SKM-1 treated with dmso at 0.1 percent for 144 hours (cell line): Measurements from ENCODE around the gene INVS.
"Not testable (repeated sequence)": the region's sequence is repeated elsewhere in the genome, so short reads cannot be mapped to it uniquely, and the experiment has no call there.

Experiments used
- DNase-seq: peaks from one replicate; lab custom pipeline; 2025; ENCODE audit not compliant: unreplicated experiment; lab: John Stamatoyannopoulos, UW

The INVS gene

DNA sequence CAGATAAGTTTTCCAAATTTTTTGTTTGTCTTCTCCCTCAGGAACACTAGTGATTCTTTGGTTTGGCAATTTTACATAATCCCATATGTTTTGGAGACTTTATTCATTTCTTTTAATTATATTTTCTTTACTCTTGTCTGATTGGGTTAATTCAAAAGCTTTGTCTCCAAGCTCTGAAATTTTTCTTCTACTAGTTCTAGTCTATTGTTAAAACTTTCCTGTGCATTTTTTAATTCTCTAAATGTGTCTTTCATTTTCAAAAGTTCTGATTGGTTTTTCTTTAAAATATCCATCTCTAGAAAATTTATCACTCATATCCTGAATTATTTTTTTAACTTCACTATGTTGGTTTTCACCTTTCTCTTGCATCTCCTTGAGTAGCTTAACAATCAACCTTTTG lies 92.2 kb downstream of the INVS start:
- DNase-seq, result no peak

DNA sequence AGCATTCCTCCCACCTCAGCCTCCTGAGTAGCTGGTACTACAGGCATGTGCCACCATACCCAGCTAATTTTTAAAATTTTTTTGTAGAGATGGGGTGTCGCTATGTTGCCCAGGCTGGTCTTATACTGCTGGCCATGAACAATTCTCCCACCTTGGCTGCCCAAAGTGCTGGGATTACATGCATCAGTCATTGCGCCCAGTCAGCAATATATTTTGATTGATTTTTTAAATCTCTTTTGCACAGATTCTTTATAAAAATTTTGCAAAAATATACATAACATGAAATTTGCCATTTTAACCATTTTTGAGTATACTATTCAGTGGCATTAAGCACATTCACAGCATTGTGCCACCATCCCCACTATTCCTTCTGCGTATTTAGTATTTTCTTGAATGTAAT lies 94.0 kb downstream of the INVS start:
- no peak for DNase-seq

DNA sequence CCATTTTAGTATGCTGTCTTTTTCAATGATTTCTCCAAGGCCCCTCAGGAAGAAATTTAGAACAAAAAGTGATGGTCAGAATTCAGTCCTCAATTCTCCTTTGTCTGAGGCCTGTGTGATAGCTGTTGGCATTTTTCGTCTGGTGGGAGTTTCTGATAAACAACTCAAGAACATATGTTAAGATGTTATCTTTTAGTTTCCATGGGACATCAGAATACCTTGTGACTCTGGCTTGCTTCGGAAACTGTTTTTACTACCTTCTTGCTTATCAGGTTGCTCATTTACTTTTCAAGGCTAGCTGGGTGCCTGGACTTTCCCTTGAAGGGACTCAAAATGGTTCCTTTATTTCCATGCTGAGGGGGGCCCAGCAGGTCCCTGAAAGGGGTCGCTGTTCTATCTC lies 97.2 kb downstream of the INVS start:
- DNase-seq, result no peak

DNA sequence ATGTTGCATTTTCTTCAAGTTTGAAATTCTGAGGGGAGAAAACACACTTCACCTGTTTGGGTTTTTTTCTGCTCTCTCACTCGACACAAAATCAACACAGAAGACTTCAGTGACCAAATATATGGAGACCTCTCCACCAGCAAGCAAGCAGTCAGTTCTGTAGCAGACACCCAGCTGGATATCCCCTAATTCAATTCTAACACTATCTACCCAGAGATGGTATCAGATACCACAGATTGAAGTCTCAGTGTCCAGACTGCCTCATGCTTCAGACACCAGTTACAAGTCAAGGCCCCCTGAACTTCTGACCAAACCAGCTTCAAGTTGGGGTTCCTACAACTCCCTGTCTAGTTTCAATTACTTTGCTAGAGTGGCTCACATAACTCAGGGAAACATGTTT lies 97.8 kb downstream of the INVS start:
- no peak for DNase-seq

DNA sequence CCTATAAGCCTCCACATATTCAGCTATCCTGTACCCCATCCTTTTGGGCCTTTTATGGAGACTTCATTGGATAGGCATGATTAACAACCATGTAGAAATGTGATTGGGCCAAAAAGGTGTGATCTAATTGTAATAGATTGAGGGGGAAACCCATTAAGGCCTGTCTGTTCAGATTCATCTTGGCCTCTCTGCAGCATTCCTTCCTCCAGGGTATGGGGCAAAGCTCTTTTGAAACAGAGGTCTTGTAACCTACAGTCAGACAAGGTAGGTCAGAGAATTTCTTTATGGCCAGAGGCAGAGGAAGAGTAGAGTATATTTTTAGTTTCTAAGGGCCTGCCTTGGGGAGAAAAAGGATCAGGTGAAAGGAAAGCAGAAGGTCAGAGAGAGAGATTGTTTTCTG lies 98.5 kb downstream of the INVS start:
- no peak for DNase-seq

DNA sequence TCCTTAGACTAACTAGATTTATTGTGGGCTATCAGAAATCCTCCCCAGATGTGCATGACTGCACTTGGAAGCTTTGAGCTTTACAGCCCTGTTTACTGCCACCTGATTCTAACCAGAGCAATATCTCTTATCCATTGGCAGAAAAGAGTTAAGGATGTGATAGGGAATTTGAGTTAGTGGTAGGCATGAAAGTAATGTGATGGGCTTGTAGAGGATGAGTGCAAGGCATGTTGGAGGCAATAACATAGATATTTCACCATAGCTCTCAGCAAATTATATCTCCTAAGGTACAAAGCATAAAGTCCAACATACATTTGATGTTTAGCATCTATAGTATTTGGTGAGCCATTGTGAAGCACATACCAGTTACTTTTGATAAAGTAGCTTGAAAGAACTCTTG lies 103.8 kb downstream of the INVS start:
- DNase-seq, result no peak

DNA sequence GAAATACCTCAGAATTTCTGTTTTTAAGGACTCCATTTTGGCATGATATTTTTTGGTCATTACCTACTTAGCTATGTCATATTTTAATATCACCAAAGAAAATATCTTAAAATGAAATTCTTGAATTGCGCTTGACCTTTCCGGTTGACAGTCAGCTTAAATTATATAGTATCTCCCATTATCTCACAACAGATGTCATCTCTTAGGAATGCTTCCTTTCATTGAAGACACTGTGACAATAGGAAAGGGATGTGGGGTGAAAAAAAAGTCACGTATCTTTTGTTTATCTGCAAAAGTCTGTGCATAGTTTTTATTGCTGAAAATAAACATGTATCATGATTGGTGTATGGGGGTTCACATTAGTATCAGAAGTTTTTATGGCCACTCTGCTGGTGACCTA lies 105.8 kb downstream of the INVS start:
- DNase-seq, result no peak

DNA sequence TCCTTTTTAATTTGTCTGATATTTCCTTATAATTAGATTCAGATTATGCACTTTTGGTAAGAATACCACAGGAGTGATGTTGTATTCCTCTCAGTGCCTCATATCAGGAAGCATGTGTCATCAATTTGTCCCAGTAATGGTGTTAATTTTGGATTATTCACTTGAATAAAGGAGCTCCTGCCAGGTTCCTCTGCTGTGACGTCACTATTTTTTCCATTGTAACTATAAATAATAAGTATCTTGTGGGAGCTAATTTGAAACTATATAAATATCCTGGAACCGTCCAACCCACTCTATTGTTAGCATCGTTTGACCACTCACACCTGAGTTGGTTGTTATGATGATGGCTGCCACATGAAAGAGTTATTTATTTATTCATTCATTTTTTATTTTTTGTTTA lies 107.9 kb downstream of the INVS start:
- no peak for DNase-seq

DNA sequence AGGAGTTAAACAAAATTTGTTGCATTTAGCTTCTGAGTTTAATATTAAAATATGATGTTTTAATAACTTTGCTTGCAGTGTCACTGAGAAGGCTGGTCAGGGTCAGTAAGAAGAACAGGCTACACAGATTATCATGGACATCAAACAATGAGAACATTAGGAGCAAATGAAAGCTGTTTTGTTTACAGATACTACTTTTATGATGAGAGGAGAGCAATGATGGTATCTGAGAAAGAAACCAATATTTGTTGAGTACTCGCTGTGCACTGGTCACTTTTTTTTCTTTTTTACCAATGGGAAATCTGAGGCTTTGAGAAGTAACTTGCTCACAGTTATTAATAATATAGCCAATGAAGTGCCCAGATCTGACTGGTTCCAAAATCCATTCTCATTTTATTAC lies 109.6 kb downstream of the INVS start:
- DNase-seq, result no peak

DNA sequence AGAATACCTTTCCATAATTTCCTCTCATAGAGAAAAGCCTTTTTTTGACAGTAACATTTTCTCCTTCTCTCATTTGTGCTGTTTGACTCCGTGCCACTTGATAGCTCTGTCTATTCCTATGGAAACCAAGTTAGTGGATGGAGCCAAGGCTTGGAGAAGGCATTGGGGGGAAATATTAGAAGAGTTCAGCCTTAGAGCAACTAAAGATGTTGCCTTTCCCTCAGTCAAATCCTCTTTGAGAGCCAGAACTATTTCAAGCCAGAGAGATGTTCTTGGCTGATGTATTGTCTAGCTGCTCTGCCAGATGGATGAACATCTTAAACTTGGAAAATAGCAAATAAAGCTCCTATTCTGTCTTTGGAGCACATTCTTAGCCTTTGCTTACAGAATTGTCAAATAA lies 112.4 kb downstream of the INVS start:
- no peak for DNase-seq

DNA sequence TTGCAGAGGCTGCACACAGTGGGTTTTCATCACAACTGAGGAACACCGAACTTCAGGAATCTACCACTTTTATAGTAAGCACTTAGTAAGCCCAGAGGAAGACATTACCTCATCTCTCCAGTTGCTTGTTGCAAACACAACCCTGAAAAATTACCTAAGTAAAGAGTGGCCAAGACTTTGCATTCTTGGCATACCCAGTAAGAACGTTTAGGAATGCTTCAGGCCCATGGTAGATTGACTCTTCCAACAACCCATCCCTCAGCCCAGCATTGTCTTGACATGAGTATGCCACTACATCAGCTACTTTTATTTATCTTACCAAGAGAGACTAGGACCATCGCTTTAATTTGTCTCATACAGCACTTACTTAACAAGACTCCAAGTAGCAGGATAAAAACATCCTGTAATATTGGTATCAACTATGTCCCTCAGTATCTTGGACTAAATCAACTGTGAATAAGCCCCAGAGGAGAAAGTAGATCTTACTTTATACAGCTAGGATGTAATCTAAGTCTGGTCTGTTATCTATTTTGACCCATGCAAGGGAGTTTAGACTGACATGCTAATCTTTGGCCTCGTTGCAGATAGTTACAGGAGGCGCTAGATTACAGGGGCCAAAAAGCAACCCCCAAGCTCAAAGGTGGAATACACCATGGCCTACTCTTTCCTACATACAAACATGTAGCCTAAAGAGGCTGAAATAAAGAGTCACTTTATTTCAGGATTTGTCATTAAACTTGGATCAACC lies 114.9 kb downstream of the INVS start:
- no peak for DNase-seq

DNA sequence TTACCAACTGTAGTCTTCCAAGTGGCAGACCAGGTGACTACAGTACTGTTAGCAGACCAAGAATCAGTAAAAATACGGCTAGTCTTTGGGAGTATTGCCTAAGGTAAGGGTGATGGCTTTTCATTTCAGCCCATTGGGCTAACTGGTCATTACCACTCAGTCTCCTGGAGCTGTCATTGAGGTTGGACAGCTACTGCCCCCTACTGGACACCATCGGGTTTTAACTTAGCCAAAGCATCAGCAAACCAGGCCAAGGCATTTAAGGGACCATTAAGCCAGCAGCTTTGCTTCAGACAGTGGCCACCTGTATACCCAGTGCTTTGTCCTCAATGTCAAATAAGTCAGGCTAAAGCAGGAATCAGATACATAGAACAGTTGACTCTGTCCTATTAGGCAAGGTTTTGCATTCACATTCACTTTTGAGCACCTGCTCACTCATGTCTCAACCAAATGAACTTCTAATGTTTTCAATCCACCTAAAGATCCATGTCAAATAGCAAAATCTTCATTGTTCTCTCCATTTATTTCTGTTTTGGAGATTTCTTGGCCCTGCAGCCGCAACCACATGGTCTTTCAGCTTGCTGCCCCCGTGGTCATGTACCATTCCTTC lies 117.2 kb downstream of the INVS start:
- DNase-seq, result peak; percentile 14

DNA sequence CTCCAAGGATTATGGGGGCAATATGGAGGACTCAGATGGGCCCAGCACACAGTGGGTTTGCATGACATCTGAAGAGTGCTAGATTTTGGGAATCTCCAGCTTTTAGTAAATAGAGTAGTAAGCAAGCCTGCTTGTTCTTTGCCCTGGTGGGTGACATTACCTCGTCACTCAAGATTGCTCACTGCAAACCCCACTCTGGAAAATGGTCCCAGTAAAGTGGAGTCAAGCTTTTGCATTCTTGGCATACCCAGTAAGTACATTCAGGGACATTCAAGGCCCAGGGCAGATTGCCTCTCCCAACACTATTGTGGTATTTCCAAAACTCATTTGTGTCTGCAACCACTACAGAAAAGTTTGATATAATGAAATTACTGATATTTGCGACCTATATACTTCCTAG lies 118.5 kb downstream of the INVS start:
- no peak for DNase-seq

DNA sequence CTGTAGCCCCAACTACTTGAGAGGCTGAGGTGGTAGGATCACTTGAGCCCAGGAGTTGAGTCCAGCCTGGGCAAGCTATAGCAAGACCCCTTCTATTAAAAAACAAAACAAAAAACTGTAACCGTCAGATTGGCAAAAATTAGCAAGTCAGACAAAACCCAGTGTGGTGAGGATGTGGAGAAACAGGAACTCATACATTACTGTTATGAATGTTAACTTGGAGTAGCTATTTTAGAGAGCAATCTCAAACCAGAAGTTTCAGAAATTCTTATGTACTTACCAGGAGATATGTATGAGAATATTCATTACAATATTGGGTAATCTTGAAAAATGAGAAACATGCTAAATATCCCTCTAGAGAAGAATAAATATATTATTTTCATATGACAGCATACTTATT lies 120.3 kb downstream of the INVS start:
- DNase-seq, result no peak

DNA sequence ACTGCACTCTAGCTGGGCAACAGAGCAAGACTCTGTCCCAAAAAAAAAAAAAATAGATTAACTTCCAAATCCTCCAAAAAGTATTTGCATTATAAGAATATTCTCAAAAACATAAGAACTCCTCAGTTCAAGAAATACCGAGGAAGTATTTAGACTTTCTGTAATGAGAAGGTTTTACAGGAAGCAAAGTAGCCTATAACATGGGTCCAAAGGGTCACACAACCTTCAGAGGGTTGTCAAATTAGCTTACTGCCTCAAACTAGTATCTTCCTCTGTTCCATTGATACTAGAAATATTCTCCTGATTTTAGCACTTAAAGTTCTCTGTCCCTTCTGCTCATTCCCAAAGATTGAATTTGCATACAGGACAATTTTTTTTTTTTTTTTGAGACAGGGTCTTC lies 121.9 kb downstream of the INVS start:
- no peak for DNase-seq

DNA sequence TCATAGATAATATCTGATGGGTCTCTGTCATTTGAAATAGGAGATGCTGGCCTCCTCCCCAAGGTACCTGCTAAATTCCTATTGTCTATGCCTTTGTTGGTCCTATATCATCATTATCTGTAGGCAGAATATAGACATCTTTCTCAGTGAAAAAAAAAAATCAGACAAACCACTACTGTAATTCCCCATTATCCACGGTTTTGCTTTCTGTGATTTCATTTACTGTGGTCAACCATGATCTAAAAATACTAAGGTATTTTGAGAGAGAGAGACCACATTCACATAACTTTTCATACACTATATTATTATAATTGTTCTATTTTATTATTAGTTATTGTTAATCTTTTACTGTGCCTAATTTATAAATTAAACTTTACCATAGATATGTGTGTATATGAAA lies 122.5 kb downstream of the INVS start:
- no peak for DNase-seq

DNA sequence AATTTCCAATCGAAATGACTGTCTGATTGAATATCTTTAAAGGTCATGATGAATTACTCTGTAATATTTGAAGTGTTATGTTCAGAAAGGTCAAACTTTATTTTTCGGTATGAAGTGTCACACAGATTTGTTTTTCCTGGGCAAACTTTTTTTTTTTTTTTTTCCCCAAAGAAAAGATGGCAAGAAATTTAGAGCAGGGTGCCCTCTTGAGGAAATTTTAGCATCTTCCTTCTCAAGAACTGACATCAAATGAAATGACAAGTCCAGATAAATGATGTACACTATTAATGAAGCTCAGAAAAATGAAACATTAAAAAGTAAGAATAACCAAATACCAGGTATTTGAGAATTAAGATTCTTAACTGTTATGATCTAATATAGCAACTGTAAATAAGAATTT lies 123.6 kb downstream of the INVS start:
- DNase-seq, result no peak

DNA sequence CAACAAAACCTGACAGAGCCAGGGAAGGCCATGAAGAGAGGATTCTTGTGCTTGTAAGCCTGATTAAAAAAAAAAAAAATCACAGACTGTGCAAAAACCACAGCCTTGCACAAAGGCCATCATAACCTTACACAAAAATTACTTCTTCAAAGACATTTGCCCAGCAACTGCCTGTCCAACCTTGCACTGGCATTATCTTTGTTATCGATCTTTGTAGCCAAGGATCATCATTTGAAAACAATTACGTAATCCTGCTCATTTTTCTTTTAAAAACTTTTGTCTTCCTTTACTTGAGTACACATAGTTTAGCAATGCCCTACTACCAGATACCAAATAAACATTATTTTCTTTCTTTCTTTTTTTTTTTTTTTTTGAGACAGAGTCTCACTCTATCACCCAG lies 128.6 kb downstream of the INVS start:
- DNase-seq, result no peak

DNA sequence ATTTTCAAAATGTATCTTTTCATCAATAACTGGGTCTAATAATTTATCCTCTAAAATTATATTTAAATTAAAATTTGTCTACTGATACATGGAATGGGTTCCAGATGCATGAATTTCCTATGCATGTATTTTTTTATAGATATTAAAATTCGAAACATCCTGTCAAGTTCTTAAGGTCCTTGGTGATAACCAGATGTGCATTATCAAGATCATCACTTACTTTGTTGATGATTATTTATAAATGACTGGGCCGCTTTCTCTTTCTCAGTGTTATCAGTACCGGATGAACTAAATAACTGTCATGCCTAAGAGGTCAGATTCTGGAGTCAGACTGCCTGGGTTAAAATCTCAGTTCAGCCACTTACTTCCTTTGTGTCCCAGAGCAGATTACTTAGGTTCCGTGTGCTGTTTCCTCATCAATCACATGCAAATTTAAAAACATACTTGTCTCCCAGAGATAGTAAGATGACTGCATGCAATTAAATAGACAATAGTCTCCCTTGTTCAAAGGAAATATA lies 129.4 kb downstream of the INVS start:
- no peak for DNase-seq

DNA sequence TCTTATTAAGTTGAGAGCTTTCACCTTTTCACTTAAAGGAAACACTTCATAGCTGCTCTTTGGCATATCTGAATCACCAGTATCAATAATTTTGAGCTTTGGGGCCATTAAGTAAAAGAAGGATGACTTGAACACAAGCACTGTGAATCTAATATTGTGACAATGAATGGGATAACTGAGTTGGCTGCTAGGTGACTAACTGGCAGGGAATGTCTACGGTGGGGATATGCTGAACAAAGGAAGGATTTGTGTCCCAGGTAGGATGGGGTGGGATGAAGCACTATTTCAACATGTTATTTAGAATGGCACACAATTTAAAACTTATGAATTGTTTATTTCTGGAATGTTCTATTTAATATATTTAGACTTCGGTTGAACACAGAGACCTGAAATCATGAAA lies 130.1 kb downstream of the INVS start:
- no peak for DNase-seq

DNA sequence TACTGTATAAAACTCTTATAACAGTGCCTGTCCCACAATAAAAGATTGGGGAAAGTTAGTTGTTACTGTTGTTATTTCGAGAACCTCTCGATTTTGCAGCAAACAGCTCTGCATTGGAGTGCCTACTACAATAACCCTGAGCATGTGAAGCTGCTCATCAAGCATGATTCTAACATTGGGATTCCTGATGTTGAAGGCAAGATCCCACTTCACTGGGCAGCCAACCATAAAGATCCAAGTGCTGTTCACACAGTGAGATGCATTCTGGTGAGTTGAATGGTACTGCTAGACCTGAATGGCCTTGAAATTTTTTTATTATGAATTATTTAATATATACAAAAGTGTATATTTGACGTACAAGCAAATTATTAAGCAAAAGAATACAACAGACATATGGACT lies 130.5 kb downstream of the INVS start:
- DNase-seq, result no peak

DNA sequence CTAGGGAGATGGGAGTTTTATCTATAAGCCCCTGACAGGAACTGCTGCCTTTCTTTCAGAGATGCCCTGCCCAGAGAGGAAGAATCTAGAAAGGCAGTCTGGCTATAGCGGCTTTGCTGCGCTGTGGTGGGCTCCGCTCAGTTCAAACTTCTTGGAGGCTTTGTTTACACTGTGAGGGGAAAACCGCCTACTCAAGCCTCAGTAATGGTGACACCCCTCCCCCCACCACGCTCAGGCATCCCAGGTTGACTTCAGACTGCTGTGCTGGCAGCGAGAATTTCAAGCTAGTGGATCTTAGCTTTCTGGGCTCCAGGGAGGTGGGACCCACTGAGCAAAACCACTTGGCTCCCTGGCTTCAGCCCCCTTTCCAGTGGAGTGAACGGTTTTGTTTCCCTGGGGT lies 137.9 kb downstream of the INVS start:
- not testable (repeated sequence) for DNase-seq

DNA sequence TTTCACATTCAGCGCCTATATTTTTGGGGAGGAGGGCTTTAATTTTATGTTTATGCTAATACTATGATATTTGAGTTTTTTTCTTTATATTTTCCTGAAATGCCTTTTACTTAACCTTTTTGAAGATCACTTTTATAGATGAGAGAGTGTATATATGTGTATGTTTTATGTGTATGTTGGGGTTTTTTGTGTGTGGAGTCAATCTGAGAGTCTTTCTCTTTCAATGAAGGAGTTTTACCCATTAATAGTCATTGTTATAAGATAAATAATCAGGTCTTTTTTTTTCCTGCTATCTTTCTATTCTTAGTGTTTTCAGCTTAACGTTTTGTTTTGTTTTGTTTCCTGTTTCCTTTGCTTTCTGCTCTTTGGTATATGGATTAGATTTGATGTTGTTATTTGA lies 141.5 kb downstream of the INVS start:
- no peak for DNase-seq
